ENCODE data around the gene TAP1.

DNA sequence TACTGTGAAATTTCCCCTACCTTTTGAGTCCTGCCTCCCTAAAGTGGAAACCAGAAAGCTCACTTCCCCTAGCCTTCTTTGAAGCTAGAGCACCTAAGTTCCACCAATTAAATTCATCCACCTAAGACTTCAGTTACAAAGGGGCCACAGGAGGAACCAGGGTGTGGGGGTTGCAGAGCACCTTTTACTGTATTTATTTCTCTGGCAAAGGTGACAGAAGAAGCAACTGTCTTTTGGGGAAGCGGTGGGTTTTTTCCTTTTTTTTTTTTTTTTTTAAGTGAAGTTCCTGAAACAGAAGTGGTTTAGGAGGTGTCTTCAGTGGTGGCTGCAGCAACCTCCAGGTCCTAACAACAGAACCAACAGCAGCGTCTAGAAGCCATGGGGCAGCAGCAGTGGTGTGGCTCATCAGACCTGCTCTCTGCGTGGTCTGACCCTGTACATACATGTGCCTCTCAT is 13.5 kb upstream of the TAP1 start:
- no peak for TF ChIP-seq POLR2A (IDR thresholded peaks at IDR 0.05)
- TF ChIP-seq, protein P1, sequence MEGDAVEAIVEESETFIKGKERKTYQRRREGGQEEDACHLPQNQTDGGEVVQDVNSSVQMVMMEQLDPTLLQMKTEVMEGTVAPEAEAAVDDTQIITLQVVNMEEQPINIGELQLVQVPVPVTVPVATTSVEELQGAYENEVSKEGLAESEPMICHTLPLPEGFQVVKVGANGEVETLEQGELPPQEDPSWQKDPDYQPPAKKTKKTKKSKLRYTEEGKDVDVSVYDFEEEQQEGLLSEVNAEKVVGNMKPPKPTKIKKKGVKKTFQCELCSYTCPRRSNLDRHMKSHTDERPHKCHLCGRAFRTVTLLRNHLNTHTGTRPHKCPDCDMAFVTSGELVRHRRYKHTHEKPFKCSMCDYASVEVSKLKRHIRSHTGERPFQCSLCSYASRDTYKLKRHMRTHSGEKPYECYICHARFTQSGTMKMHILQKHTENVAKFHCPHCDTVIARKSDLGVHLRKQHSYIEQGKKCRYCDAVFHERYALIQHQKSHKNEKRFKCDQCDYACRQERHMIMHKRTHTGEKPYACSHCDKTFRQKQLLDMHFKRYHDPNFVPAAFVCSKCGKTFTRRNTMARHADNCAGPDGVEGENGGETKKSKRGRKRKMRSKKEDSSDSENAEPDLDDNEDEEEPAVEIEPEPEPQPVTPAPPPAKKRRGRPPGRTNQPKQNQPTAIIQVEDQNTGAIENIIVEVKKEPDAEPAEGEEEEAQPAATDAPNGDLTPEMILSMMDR (IDR thresholded peaks at IDR 0.05) = no peak
